Right kidney (tissue), 1 donor: ENCODE data around the gene GNB4.

Experiments
- DNase-seq: peaks from one replicate; pipeline ENCODE4 v3.0.0-alpha.2; 2016

Gene GNB4

DNA sequence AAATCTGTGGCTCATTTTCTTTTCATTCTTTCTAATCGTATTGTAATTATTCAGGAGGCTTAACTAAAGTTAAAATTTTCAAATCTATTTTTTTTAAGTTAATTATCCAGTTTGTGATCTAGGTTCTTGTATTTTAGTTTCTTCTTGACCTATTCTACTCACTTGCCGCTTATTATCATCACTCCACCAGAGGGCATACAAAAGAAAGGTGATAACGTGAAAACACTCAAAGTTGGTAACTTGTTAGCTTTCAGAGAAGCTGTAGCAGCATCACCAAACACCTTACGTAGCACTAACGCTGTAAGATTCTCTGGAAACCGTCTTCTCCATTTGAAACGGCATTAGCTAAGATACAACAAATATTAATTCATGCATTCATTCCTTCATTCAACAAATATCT lies 4.8 kb downstream of the GNB4 start:
- no peak for DNase-seq

DNA sequence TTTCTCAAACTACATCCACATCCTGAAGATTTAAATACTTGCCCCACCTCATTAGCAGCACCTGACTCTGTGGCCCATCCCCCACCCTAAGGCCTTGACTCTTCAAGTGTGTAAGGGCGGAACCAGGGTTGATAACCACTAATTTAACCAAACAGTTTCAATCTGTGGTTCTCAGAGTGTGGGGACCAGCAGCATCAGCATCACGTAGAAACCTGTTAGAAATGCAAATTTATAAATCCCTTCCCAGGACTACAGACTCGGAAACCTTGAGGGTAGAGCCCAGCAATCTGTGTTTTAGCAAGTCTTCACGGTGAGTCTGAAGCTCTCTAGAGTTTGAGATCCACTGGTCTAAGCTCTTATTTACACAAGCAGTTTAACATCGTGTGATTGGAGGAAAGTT lies 12.4 kb downstream of the GNB4 start:
- DNase-seq = no peak

DNA sequence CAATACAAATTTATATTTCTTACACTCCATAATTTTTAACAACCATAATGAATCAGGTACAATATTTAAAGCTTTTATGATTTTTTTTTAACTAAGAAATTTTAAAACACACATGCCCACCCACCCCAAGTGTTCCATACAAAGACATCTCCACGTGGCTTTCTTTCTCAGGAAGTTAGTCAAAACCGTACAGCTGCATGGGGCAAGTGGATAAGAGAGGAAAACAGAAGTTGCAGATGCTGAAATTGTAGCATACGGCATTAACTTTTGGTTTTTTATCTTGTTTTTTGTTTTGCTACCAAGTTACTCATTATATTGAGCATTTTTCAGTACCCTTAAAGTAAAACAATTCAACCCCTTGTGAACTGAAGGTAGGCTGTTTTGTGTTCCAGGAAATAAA lies 14.8 kb downstream of the GNB4 start:
- no peak for DNase-seq

DNA sequence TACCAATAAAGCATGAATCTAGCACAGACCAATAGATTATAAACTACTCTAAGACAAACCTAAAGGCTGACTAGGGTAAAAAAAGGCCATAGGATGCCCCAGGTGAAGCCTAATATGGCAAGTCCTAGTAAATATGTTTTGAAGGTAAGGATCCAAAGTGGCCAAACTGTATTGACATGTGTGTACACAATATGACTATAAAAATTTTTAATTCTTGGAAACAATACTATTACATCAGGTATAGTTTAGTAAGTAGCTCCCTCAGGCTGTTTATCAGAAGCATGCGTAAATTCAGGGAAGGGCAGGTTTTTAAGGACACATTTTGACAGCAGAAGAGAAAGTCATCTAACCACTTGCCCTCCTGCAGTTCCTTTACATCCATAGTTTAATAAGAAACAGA lies 18.8 kb downstream of the GNB4 start:
- no peak for DNase-seq

DNA sequence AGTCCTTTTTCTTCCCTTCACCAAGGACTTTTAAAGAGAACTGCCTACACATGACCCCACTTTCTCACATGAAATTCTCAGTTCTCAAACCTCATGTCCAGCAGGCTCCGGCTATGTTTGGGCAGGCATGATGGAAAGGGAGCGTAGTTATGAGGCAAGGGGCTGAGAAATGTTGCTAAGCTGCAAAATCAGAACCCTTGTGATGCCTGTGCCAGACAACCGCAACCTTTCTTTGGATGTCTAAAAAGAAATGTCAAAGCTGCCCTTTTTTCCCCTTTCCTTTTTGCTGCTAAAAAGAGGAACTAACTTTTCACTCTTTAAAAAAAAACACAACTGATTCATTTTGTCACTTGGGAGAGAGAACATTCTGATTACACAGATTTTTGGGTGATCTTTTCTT lies 19.2 kb downstream of the GNB4 start:
- DNase-seq = no peak

DNA sequence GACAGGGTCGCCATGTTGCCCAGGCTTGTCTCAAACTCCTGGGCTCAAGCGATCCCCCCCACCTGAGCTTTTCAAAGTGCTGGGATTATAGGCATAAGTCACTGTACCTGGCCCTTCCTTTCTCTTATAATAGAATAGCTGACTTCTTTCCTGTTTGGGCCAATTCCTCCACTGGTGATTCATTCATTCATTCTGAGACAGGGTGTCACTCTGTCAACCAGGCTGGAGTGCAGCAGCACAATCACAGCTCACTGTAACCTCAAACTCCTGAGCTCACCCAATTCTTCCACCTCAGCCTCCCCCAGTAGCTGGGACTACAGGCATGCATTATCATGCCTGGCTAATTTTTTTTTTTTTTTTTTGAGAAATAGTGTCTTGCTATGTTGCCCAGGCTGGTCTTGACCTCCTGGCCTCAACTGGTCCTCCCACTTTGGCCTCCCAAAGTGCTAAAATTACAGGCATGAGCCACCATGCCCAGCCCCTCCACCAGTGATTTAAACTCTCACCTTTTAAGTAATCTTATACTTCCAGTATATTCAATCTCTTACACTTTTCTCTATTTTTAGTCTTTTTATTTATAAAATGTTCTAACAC lies 20.9 kb downstream of the GNB4 start:
- DNase-seq = no peak

DNA sequence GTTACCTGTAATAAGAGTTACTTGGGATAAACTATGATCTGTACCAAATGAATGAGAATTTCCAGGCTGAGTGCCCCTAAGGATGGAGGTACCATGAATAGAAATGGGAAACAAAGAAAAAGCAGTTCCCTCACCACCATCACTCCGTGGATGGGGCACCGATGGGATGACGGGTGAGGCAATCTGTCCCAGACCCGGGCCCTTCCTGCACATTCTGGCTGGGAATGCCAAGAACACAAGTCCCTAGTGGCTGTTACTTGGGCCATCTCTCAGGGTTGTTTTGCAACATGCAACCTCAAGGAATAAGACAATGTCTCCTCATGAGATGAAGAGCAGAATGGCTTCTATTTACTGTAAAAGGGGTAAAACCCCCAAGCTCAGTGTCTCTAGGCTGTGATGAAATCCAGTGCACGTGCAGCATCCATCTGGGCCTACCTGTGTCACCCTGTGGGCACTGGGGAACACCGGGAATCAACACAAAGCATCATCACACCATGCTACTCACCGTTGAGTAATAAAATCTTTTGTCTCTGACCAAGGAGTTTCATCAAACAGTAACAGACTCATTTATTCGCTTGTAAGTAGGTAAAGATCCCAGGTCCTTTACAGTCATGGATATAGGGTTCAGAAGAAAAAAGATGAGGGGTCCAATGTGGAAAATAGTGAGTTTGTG lies 22.3 kb downstream of the GNB4 start:
- DNase-seq = no peak

DNA sequence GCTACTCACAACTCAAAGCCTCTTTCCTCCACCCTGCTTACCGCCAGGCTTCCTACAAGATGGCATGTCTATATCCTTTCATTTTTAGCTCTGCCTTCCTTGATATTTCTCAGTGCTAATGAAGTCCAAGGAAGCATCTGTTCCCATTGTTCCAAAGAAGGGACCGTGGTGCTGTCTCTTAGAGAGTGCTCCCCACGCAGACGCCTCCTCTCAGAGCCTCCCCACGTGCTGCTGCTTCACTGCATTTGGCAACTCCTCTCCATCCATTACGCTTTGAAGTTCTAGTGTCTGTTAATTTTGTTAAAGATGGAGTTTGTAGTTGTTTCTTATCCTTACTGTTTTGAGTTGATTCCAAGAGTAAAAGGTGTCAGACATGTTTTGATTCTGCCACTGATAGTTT lies 26.2 kb downstream of the GNB4 start:
- no peak for DNase-seq

DNA sequence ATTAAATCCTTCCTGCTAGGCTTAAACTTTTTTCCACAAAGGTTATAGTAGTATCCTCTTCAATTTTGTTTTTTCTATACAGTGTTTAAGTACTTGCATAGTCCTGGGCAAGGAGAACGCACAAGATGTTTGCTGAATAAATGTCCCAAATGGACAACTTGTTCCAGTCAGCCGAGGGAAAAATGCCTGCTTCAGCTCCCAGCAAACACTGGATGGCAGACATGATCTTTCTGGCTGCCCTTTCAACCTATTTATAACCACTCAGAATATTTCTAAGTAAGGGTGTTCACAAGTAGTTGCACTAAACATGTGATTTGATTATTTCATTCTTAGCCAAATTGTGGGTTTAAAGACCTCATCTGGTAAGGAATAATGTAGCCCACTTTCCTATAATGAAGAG lies 29.8 kb downstream of the GNB4 start:
- DNase-seq = no peak

DNA sequence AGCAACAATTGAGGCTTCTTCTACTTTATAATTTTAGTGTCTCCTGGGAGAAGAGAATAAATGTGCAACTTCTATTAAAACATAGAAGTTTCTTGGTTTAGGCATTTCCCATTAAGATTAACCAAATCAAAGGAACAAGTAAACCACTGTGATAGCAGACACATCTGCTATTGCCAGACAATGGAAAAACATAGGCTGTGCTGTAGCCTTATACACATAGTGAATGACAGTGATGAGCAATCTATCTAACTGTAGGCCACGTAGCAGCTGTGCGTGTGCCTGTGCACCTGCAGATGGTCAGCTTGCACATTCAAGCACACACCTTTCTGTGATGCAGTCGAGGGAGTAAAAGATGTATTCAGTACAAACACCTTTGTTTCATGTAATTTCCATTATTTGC lies 32.7 kb downstream of the GNB4 start:
- DNase-seq = no peak

DNA sequence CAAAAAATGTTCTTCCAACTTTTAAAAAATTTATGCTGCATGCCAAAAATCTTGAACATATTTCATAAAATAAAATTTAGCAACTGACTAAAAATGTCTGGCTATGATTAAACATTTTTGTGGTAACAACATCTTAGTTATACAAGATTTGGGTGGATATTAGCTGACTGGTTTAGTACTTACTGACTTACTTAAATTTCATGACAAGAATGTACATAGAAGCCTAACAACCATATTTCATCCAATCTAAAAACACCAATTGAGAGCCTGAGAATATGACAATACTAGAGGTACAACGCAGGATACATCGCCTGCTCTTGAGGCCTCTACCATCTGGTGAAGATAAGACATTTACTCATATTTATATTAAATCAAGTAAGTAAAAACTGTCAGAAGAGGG lies 34.6 kb downstream of the GNB4 start:
- DNase-seq = no peak

DNA sequence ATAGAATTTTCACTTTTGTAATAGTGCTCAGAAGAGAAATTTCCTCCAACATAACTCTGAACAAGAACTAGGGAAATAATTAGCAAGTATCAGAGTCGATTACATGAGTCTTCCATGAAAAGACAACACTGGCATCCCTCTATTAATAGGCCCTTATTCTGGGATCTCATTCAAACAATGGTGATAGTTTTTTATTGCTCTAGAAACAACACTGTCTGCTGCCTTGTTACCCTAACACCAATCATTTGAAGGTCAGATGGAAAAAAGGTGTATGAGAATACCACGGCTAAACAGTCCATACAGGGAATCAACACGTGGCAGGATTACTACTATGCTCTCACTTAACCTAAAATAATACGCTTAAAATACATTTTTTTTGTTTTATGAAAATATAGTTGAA lies 35.9 kb downstream of the GNB4 start:
- no peak for DNase-seq

DNA sequence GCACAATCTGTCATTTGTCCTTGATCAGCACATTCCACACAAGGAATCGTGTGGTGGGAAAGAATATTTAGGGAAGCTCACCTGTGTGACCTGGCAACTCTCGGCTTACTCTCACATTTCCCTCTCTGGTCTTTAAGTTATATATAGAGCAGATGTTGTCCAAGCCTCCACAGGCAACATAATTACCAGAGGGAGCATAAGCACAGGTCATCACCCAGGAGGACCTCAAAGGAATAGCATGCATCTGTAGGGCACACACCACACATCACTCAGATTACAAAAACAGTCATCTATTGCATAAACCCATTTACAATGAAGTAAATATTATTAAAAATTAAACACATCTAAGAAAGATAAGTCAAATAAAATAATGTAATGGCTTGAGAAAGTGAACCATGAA lies 36.5 kb downstream of the GNB4 start:
- DNase-seq = no peak

DNA sequence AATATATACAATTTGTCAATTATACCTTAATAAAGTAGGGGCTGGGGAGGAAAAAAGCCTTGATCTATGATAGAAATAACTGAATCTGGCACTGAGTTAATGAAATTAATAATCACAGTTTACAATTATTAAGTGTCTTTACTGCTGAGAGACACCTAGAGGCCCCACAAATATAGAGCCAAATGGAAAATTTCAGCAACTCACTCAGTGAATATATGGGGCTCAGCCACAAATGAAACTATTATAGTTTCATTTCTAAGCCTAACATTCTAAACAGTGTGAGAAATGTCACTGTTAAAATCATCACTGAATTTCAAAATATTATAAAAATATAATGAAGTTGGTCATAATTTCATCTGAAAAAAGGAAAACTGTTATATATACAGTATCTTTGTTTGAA lies 40.3 kb downstream of the GNB4 start:
- no peak for DNase-seq

DNA sequence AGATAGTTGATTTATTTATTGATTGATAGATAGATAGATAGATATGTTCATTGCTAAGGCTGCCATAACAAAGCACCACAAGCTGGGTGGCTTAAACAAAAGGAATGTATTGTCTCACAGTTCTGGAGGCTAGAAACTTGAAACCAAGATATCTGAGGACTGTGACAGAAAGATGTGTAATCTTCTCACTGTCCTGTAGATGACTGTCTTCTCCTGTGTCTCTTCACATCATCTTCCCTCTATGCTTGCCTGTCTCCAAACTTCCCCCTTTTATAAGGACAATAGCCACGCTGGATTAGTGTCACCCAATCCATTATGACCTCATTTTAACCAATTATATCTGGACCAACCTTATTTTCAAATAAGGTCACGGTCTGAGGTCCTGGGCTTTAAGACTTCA lies 40.9 kb downstream of the GNB4 start:
- DNase-seq = no peak

DNA sequence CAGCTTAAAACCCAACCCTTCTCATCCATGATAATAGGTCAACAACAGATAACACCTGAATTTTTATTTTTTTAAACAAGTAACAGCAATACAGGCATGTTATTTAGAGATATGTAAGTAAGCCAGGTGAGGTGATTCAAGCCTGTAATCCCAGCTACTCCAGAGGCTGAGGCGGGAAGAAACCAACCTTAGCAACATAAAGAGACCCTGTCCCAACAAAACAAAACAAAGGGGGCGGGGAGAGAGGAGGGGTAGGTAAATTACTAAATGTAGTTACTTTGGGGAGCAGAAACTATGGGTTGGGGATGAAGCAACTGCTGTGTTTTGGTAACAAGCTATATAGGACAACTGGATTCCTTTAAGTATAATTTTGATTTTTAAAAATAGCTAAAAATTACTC lies 47.0 kb downstream of the GNB4 start:
- no peak for DNase-seq

DNA sequence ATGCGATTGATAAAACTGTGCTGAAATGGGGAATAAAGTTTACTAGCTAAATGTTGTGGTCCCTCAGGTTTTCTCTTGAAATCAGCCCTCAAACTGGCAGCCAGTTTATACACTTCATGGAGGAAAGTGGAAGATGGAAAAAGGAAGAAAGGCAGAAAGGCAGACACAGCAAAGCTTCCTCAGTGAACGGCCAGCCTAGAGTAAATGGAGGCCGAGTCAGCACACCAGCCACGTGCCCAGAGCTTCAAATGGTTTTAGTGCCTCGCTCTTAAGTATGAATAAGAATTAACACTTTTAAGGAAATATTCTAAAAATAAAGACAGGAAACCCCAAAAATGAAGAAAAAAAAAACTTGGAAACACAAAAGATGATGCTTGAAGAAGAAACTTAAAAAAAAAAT lies 48.3 kb downstream of the GNB4 start:
- DNase-seq = no peak

DNA sequence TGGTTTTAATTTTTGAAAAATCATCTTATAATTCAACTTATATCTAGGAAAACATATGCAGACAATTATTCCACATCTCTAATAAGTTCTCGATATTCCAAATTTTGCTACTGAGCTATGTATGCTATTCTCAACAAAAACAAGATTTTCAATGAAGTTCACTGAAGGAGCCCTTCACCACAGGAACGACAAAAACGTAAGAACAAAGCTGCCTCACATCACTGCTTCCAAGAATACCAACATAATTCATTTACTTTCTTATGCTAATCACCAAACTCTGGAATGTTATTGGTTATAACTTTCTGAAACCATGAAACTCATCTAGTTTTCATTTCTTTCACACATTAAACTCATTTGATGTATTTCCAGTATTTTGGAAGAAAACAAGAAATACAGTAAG lies 49.7 kb downstream of the GNB4 start:
- DNase-seq = no peak

DNA sequence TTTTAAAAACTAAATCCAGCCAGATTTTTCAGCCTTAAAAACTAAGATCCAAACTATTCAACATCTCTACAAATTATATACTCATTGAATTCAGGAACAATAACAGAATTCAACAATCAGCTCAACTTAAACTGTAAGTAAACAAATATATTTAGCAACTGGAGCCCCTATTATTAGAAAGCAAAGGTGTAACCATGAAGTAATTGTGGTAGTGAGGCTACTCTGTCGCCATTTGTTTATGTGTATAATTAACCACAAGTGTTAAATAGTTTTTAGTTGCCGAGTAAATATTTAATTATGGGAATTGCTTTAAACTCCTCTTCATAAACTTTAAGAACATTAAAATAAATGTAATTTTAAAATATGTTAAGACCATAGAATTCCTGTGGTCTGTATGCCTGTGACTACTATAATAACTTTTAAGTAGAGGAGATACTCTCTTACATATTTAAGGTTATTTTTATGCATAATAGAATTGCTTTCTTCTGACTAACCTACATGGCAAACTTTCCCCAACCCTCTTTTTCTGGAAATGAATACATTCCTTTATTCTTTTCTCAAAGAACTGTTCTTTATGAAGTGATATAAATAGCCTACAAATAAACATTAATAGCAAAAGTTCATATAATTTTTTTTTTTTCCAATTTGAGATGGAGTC lies 52.6 kb downstream of the GNB4 start:
- DNase-seq = no peak

DNA sequence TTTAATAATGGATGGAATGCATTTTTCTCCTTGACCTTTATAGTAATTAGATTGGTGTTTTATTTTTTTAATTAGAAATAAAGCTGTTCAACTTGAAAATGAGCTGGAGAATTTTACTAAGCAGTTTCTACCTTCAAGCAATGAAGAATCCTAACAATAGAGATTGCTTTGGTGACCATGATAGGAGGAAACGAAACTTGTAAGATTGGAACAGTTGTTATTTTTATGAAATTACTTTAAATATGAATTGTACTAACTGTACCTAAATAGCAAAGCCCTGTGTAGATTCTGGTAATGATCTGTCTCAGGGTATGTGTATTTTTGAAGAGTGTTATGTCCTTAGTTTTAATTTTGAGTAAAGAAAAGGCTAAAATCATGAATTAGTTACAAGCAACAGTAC lies 59.4 kb downstream of the GNB4 start:
- DNase-seq = no peak

DNA sequence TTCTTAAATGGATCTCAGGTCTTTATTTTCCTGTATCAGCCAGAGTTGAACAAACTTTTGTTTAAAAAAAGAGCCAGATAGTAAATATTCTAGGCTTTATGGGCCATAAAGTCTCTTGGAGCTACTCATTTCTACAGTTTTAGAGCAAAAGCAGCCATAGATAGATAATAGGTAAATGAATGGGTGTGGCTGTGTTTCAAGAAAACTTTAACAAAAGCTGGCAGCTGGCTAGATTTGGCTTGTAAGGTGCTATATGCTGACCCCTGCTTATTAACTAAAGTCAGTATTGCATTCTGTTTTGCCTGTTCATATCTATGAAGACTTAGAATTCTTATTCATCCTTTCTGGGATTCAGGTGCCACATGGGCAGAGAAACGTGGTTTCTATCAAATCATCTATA lies 74.8 kb downstream of the GNB4 start:
- DNase-seq = no peak

DNA sequence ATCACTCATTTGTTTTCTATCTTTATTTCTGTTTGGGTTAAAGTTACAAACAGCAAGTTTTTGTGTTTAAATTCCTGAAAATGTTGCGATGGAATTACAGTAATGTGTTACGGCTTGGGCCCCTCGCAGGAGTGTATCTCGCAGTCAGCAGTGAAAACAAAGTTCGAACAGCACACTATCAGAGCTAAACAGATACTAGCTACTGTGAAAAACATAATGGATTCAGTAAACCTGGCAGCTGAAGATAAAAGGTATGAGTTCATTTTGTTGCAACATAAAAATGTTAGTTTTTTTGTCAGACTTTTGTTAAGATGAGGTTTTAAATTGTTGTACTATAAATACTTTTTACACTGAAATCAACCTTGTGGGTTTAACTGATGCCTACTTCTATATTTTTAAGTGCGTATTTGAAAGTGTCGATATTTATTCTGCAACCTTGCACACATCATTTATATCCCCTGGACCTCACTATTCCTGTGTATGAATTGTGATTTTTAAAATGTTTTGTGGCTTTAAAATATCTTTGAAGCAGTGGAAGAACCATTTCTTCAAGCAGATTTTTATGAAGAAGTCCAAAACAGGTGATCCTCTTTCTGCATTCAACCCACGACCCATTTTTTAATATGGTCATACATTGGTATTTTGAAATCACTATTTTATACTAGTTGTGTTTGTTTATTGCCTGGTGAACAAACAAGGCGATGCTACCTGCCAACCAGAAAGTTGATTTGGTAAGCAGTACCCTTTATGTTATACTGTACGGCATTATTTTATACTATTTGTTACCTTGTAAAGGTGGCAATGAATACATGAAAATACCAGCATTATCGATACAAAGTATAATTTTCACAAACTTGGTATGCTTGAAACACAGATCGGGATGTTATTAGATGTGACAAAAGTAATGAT lies 75.9 kb downstream of the GNB4 start:
- no peak for DNase-seq

DNA sequence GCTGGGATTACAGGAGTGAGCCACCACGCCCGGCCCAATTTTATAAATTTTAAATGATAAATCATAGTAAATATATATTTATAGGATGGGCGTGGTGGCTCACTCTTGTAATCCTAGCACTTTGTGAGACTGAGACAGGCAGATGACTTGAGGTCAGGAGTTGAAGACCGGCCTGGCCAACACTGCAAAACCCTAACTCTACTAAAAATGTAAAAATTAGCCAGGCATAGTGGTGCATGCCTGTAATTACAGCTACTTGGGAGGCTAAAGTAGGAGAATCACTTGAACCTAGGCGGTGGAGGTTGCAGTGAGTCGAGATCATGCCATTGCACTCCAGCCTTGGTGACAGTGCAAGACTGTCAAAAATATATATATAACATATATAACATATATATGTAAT lies 77.3 kb downstream of the GNB4 start:
- no peak for DNase-seq
